CD4-positive, alpha-beta T cell (primary cell): ENCODE data around the gene NID2. TPM values are rescaled to one million over a fixed set of nuclear protein-coding genes. Genes with fewer than 3 reads are reported as not detected.

ENCODE experiments used
- ATAC-seq: fragments of 200-7000 bp; cut with Tn5 transposase; one replicate; pipeline ENCODE4 v1.10.0; 2022; ENCODE audit warnings: mild to moderate bottlenecking; ENCODE audit not compliant: poor library complexity
- CTCF ChIA-PET: fragments of 350-600 bp; sonication (Branson Sonifier 250); formaldehyde crosslinking; loops from one replicate; lab custom pipeline; 2021; ENCODE audit warnings: antibody characterized with exemption, inconsistent platforms; lab: Charles Lee
- POLR2A ChIA-PET: fragments of 350-600 bp; sonication (Branson Sonifier 250); formaldehyde crosslinking; loops from one replicate; lab custom pipeline; 2021; ENCODE audit warnings: antibody characterized with exemption, inconsistent platforms; lab: Charles Lee
- DNase-seq, 14 experiments: peaks; one replicate each; pipeline ENCODE4 v3.0.0-alpha.2; 2013 to 2020; ENCODE audit warnings: mixed read lengths in 2 of 14
- H3K27ac ChIP-seq, 2 donors: one replicate each; pipeline versions ENCODE4 v1.5.1 to v1.7.0; 2013; ENCODE audit warnings: low read length in 2 of 2, low read depth in 1 of 2, mild to moderate bottlenecking in 1 of 2
- H3K27me3 ChIP-seq, 2 experiments: 1 replicate in 1 of 2; 2 replicates in 1 of 2; pipeline versions ENCODE4 v1.6.1 to v1.7.0; 2013; ENCODE audit warnings: low read length in 2 of 2, control low read depth in 1 of 2, mild to moderate bottlenecking in 1 of 2, moderate library complexity in 1 of 2; ENCODE audit not compliant: insufficient read depth in 2 of 2, control insufficient read depth in 1 of 2
- H3K36me3 ChIP-seq: one replicate; pipeline ENCODE4 v1.6.1; 2013; ENCODE audit warnings: low read length, control low read depth; ENCODE audit not compliant: insufficient read depth
- H3K4me1 ChIP-seq: one replicate; pipeline ENCODE4 v1.6.1; 2013; ENCODE audit warnings: low read length, control low read depth; ENCODE audit not compliant: insufficient read depth
- H3K4me3 ChIP-seq: one replicate; pipeline ENCODE4 v1.5.1; 2013; ENCODE audit warnings: mild to moderate bottlenecking, low read length, moderate library complexity
- H3K9me3 ChIP-seq, 2 experiments: 1 replicate in 1 of 2; 2 replicates in 1 of 2; pipeline versions ENCODE4 v1.6.1 to v1.7.0; 2013; ENCODE audit warnings: low read length in 2 of 2, mild to moderate bottlenecking in 2 of 2, control low read depth in 1 of 2, moderate library complexity in 1 of 2; ENCODE audit not compliant: control insufficient read depth in 1 of 2, insufficient read depth in 1 of 2
- H3K27ac Mint-ChIP-seq: one replicate; pipeline ENCODE4 v1.8.0; 2020; ENCODE audit warnings: mixed read lengths
- H3K27me3 Mint-ChIP-seq: one replicate; pipeline ENCODE4 v1.8.0; 2021; ENCODE audit warnings: mixed read lengths
- H3K36me3 Mint-ChIP-seq: one replicate; pipeline ENCODE4 v1.8.0; 2021; ENCODE audit warnings: low read depth, mixed read lengths
- H3K4me1 Mint-ChIP-seq: one replicate; pipeline ENCODE4 v1.8.0; 2021; ENCODE audit warnings: low read depth, mixed read lengths
- H3K4me3 Mint-ChIP-seq: one replicate; pipeline ENCODE4 v1.8.0; 2020; ENCODE audit warnings: mild to moderate bottlenecking, mixed read lengths
- H3K9me3 Mint-ChIP-seq: one replicate; pipeline ENCODE4 v1.8.0; 2020; ENCODE audit warnings: mixed read lengths
- intact Hi-C, 2 experiments: fragments of 100-400 bp; cut with DNase I in 1 of 2; cut with micrococcal nuclease in 1 of 2; formaldehyde crosslinking; loops; one replicate each; pipeline versions ENCODE4 v1.15.1 to v1.9.0; 2023 to 2025; cut with DNase I, micrococcal nuclease
- total RNA-seq, 174 experiments: library from RNA in 2 of 174; stranded (reverse) in 2 of 174; gene quantifications; one replicate each; pipeline ENCODE4 v1.2.3 and lab custom pipeline; 2021 to 2026
- TF ChIP-seq, protein P1 (sequence below): fragments of 200-600 bp; IDR thresholded peaks from one replicate; pipeline ENCODE4 v1.8.0; 2022; ENCODE audit warnings: antibody characterized with exemption, mild to moderate bottlenecking

Gene NID2
- total RNA-seq, 2 experiments from 2014 or later: 0.19 TPM; not detected in 1

DNA sequence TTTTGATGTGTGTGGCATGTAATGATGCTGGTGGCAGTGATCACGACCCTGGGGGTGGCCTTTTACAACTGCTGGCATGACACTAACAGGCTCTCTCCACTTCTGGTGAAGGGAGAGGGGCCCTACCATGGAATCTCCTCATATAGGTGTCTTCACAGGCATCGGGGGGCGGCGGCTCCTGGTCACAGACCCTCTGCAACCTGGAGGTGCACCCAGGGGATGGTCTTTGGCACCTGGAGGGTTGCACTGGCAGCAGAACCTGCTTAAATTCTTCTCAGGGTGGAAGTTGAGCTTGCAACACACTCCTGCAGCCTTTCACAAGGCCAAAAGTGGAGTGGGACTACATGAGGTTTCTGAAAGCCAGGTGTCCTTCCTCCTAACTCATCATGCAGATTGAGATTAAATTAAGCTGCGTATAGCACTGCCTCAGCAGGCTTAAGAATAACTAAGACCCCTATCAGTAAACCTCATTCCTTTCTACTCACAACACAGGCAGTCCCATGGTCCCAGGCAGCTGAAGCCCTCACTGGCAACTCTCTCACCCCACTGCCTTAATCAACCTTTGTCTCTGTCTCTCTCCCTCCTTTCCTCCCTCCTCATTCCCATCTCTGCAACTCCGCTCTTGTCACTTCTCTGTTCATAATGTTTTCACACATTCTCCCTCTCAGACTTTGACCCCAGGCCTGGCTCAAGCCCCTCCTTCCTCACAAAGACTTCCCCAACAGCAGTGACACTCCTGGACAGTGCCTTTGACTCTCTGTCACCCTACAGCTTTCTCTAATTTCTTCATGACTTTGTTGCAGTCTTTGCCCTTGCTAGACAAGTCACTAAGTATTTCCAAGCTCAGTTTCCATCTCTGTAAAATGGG, 18.9 kb downstream of the NID2 start:
- CTCF ChIA-PET: no interaction called here
- intact Hi-C loops: loop anchor here in 1 of 2 experiments (10.0 kb wide), 1 partner anchor 225 kb away; no protein-coding TSS in a partner anchor

DNA sequence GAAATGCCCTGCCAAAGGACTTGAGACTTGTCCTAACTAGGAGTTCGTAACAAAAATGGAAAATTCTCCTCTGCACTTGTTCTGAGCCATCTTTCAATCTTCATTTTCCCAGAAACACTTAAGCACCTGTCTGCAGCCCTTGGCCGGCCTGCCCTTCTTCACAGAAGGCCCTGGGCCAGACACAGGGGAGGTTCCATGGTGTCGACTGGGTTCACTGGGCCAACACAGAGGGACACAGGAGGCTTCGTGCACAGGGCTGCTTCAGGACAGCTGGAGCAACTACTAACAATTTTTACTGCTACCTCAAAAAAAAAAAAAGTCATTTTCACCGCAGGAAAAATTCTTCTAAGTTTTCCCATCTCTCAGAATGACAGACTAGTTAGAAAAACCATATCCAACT, 19.6 kb downstream of the NID2 start:
- Histone ChIP-seq H3K4me3 (no peak overlapping the region), H3K27me3 (peaks cover 0 to 7% of the 10 kb centered on the region in 2 experiments), H3K36me3 (no peaks in the 10 kb centered on the region), H3K27ac (no peak overlapping the region), H3K4me1 (no peaks in the 10 kb centered on the region), H3K9me3 (no peaks in the 10 kb centered on the region)
- ChIA-PET CTCF (no interaction called here), POLR2A (no interaction called here)
- intact Hi-C loops: loop anchor here in 1 of 2 experiments (10.0 kb wide), 1 partner anchor 226 kb away; no protein-coding TSS in a partner anchor
- ATAC-seq: no peak
- Mint-ChIP-seq H3K27ac (no peak overlapping the region), H3K27me3 (peaks cover 7% of the 10 kb centered on the region), H3K9me3 (no peaks in the 10 kb centered on the region), H3K36me3 (no peaks in the 10 kb centered on the region), H3K4me1 (no peaks in the 10 kb centered on the region), H3K4me3 (no peak overlapping the region)
- TF ChIP-seq, protein P1, sequence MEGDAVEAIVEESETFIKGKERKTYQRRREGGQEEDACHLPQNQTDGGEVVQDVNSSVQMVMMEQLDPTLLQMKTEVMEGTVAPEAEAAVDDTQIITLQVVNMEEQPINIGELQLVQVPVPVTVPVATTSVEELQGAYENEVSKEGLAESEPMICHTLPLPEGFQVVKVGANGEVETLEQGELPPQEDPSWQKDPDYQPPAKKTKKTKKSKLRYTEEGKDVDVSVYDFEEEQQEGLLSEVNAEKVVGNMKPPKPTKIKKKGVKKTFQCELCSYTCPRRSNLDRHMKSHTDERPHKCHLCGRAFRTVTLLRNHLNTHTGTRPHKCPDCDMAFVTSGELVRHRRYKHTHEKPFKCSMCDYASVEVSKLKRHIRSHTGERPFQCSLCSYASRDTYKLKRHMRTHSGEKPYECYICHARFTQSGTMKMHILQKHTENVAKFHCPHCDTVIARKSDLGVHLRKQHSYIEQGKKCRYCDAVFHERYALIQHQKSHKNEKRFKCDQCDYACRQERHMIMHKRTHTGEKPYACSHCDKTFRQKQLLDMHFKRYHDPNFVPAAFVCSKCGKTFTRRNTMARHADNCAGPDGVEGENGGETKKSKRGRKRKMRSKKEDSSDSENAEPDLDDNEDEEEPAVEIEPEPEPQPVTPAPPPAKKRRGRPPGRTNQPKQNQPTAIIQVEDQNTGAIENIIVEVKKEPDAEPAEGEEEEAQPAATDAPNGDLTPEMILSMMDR: no peak
- no peak for DNase-seq

More for the DNA sequence above, 18.9 kb downstream of the NID2 start:
- H3K27me3 Mint-ChIP-seq: peaks cover 11% of the 10 kb centered on the region
- no peak overlapping the region for H3K4me3 Mint-ChIP-seq
- H3K36me3 ChIP-seq: no peaks in the 10 kb centered on the region
- no peaks in the 10 kb centered on the region for H3K9me3 ChIP-seq
- TF ChIP-seq, protein P1: no peak
- no peaks in the 10 kb centered on the region for H3K4me1 Mint-ChIP-seq
- ATAC-seq: no peak
- H3K27ac Mint-ChIP-seq: no peak overlapping the region
- POLR2A ChIA-PET: no interaction called here
- no peak overlapping the region for H3K27ac ChIP-seq
- no peak for DNase-seq
- peaks cover 0 to 7% of the 10 kb centered on the region in 2 experiments for H3K27me3 ChIP-seq
- no peaks in the 10 kb centered on the region for H3K4me1 ChIP-seq
- no peaks in the 10 kb centered on the region for H3K36me3 Mint-ChIP-seq
- no peaks in the 10 kb centered on the region for H3K9me3 Mint-ChIP-seq
- H3K4me3 ChIP-seq: no peak overlapping the region

GRCh38 chr14:52048641-52049204, 20.1 kb downstream of the NID2 start:
- Mint-ChIP-seq H3K4me1 (no peaks in the 10 kb centered on the region), H3K27ac (no peak overlapping the region), H3K27me3 (peaks cover 7% of the 10 kb centered on the region), H3K36me3 (no peaks in the 10 kb centered on the region), H3K4me3 (no peak overlapping the region), H3K9me3 (no peaks in the 10 kb centered on the region)
- ATAC-seq (no peak), DNase-seq (no peak)
- TF ChIP-seq, protein P1: no peak
- intact Hi-C loops: loop anchor here in 1 of 2 experiments (10.0 kb wide), 1 partner anchor 226 kb away; no protein-coding TSS in a partner anchor
- ChIA-PET POLR2A (interaction anchor here (1.1 kb wide), 1 partner anchor 8 kb away, joined by 3 read pairs; no protein-coding TSS in a partner anchor), CTCF (no interaction called here)
- no peak overlapping the region for H3K27ac ChIP-seq
- no peaks in the 10 kb centered on the region for H3K9me3 ChIP-seq
- H3K4me1 ChIP-seq: no peaks in the 10 kb centered on the region
- no peaks in the 10 kb centered on the region for H3K36me3 ChIP-seq
- H3K27me3 ChIP-seq: peaks cover 0 to 3% of the 10 kb centered on the region in 2 experiments
- H3K4me3 ChIP-seq: no peak overlapping the region
